HEK293T (cell line): ENCODE measurements around the gene AMFR.

Experiments used
- CTCF ChIA-PET: fragments of 350-600 bp; formaldehyde crosslinking; extraction: SDS; loops from one replicate; lab custom pipeline; 2021; ENCODE audit warnings: antibody characterized with exemption, inconsistent platforms; lab: Yijun Ruan, JAX
- POLR2A ChIA-PET: fragments of 350-600 bp; formaldehyde crosslinking; extraction: SDS; loops from one replicate; lab custom pipeline; 2020; ENCODE audit warnings: antibody characterized with exemption, inconsistent platforms; lab: Yijun Ruan, JAX
- DNase-seq: peaks from one replicate; pipeline ENCODE4 v3.0.0; 2012; ENCODE audit warnings: mixed read lengths; ENCODE audit errors: extremely low spot score
- ARNT ChIP-seq: fragments of 450-650 bp; IDR thresholded peaks from 2 replicates; pipeline ENCODE4 v1.6.1; 2017; ENCODE audit warnings: mild to moderate bottlenecking
- BHLHE40 ChIP-seq: fragments of 450-650 bp; IDR thresholded peaks from 2 replicates; pipeline ENCODE4 v1.6.1; 2016; ENCODE audit warnings: mild to moderate bottlenecking, moderate library complexity, borderline replicate concordance
- CTBP1 ChIP-seq: fragments of 450-650 bp; IDR thresholded peaks from 2 replicates; pipeline ENCODE4 v1.6.1; 2016; ENCODE audit warnings: borderline replicate concordance
- ELF4 ChIP-seq: fragments of 450-650 bp; IDR thresholded peaks from 2 replicates; pipeline ENCODE4 v1.6.1; 2017; ENCODE audit warnings: antibody characterized with exemption
- FOXA1 ChIP-seq: fragments of 450-650 bp; IDR thresholded peaks from 2 replicates; pipeline ENCODE4 v1.6.1; 2016; ENCODE audit warnings: mild to moderate bottlenecking
- FOXK2 ChIP-seq: fragments of 450-650 bp; IDR thresholded peaks from 2 replicates; pipeline ENCODE4 v1.6.1; 2016; ENCODE audit warnings: mild to moderate bottlenecking
- FOXM1 ChIP-seq: fragments of 450-650 bp; IDR thresholded peaks from 2 replicates; pipeline ENCODE4 v1.6.1; 2017; ENCODE audit warnings: mild to moderate bottlenecking, borderline replicate concordance
- HDGF ChIP-seq: fragments of 450-650 bp; IDR thresholded peaks from 2 replicates; pipeline ENCODE4 v1.6.1; 2017; ENCODE audit warnings: antibody characterized with exemption, borderline replicate concordance
- L3MBTL2 ChIP-seq: fragments of 450-650 bp; conservative IDR thresholded peaks from 2 replicates; pipeline ENCODE4 v1.6.1; 2016; ENCODE audit warnings: mild to moderate bottlenecking
- LEF1 ChIP-seq: fragments of 450-650 bp; IDR thresholded peaks from 2 replicates; pipeline ENCODE4 v1.6.1; 2017; ENCODE audit warnings: mild to moderate bottlenecking, borderline replicate concordance
- NFRKB ChIP-seq: fragments of 450-650 bp; IDR thresholded peaks from 2 replicates; pipeline ENCODE4 v1.6.1; 2016; ENCODE audit warnings: mild to moderate bottlenecking, moderate library complexity
- PKNOX1 ChIP-seq: fragments of 450-650 bp; IDR thresholded peaks from 2 replicates; pipeline ENCODE4 v1.6.1; 2016
- SP1 ChIP-seq: fragments of 450-650 bp; IDR thresholded peaks from 2 replicates; pipeline ENCODE4 v1.6.1; 2017
- SUZ12 ChIP-seq: fragments of 450-650 bp; IDR thresholded peaks from 2 replicates; pipeline ENCODE4 v1.6.1; 2016; ENCODE audit warnings: mild to moderate bottlenecking
- TARDBP ChIP-seq: fragments of 450-650 bp; IDR thresholded peaks from 2 replicates; pipeline ENCODE4 v1.6.1; 2016
- ZNF384 ChIP-seq: fragments of 450-650 bp; IDR thresholded peaks from 2 replicates; pipeline ENCODE4 v1.6.1; 2016

The AMFR gene

GRCh38 chr16:56411123-56411522, 14.2 kb downstream of the AMFR start:
- CTCF ChIA-PET: no interaction called here

GRCh38 chr16:56409195-56409594, 16.1 kb downstream of the AMFR start:
- POLR2A ChIA-PET: no interaction called here
- no peak for DNase-seq
- no peak for TF ChIP-seq ARNT
- no peak for TF ChIP-seq PKNOX1
- TF ChIP-seq SUZ12: no peak
- no peak for TF ChIP-seq SP1
- TF ChIP-seq FOXA1: no peak
- TF ChIP-seq ZNF384: no peak
- TF ChIP-seq BHLHE40: no peak
- TF ChIP-seq ELF4: no peak
- no peak for TF ChIP-seq HDGF
- no peak for TF ChIP-seq NFRKB
- TF ChIP-seq FOXM1: no peak
- no peak for TF ChIP-seq CTBP1
- CTCF ChIA-PET: no interaction called here

More at GRCh38 chr16:56411123-56411522, 14.2 kb downstream of the AMFR start:
- TF ChIP-seq ZNF384 (0 out of 2 replicates have a peak, but pooled peaks have one; percentile 17), BHLHE40 (no peak)
- POLR2A ChIA-PET: interaction anchor here (0.9 kb wide), 1 partner anchor 40 kb away, joined by 3 read pairs; the partner anchor contains the start of gene NUDT21
- DNase-seq: no peak

- no peak for DNase-seq
- no peak for TF ChIP-seq CTBP1
- TF ChIP-seq ZNF384: no peak
- no peak for TF ChIP-seq SUZ12
- TF ChIP-seq TARDBP: no peak
- no peak for TF ChIP-seq FOXA1
- no peak for TF ChIP-seq ARNT
- TF ChIP-seq SP1: no peak
- TF ChIP-seq PKNOX1: no peak
- TF ChIP-seq FOXM1: no peak
- no peak for TF ChIP-seq HDGF
- no peak for TF ChIP-seq ELF4
- TF ChIP-seq BHLHE40: no peak
- no peak for TF ChIP-seq FOXK2
- TF ChIP-seq L3MBTL2: no peak
- TF ChIP-seq NFRKB: no peak
- CTCF ChIA-PET: no interaction called here
- POLR2A ChIA-PET: no interaction called here
Measured at GRCh38 chr16:56408379-56409098, 16.8 kb downstream of the AMFR start.

GRCh38 chr16:56405977-56406672, 19.2 kb downstream of the AMFR start:
- no peak for DNase-seq
- CTCF ChIA-PET: no interaction called here
- POLR2A ChIA-PET: no interaction called here
- TF ChIP-seq ARNT (no peak), SP1 (no peak), ZNF384 (no peak), FOXA1 (no peak), LEF1 (no peak), BHLHE40 (no peak), SUZ12 (no peak), L3MBTL2 (no peak), TARDBP (no peak), CTBP1 (no peak), PKNOX1 (no peak), FOXK2 (no peak), ELF4 (no peak), FOXM1 (no peak)

- TF ChIP-seq SUZ12: no peak
- TF ChIP-seq LEF1: no peak
- no peak for TF ChIP-seq TARDBP
- TF ChIP-seq BHLHE40: no peak
- no peak for TF ChIP-seq ZNF384
- no peak for TF ChIP-seq NFRKB
- no peak for TF ChIP-seq SP1
- no peak for TF ChIP-seq HDGF
- no peak for TF ChIP-seq L3MBTL2
- no peak for TF ChIP-seq PKNOX1
- no peak for TF ChIP-seq FOXA1
- TF ChIP-seq FOXK2: no peak
- TF ChIP-seq ELF4: no peak
- TF ChIP-seq CTBP1: no peak
- no peak for TF ChIP-seq FOXM1
- ChIA-PET CTCF (no interaction called here), POLR2A (no interaction called here)
- DNase-seq: peak; percentile 53
Measured at GRCh38 chr16:56401482-56401881, 23.9 kb downstream of the AMFR start.
